SK-N-SH treated with all-trans-retinoic acid at 6 μM for 48 hours (cell line): ENCODE data around the gene GIPC3.

Source experiments
- ATAC-seq: fragments of 200-7000 bp; cut with Tn5 transposase; 3 replicates; pipeline ENCODE4 v1.9.1; 2020; ENCODE audit warnings: mild to moderate bottlenecking, moderate library complexity
- ARNTL ChIP-seq: fragments of 450-650 bp; formaldehyde crosslinking; IDR thresholded peaks from 2 replicates; pipeline ENCODE4 v1.5.0; 2020; ENCODE audit warnings: low read depth, mild to moderate bottlenecking, moderate library complexity, borderline replicate concordance
- BACH2 ChIP-seq: fragments of 250-450 bp; sonication (Bioruptor Pico); IDR thresholded peaks from 2 replicates; pipeline ENCODE4 v1.9.0; 2021; ENCODE audit warnings: mild to moderate bottlenecking, borderline replicate concordance
- CSDC2 ChIP-seq: fragments of 250-450 bp; sonication (Bioruptor Pico); IDR thresholded peaks from 2 replicates; pipeline ENCODE4 v1.5.0; 2020; ENCODE audit warnings: mild to moderate bottlenecking, moderate library complexity
- ESRRG ChIP-seq: fragments of 250-450 bp; sonication (Bioruptor Pico); IDR thresholded peaks from 2 replicates; pipeline ENCODE4 v1.6.1; 2021; ENCODE audit warnings: mild to moderate bottlenecking
- GLIS3 ChIP-seq: fragments of 250-450 bp; sonication (Bioruptor Pico); IDR thresholded peaks from 2 replicates; pipeline ENCODE4 v1.5.0; 2020; ENCODE audit warnings: mild to moderate bottlenecking, moderate library complexity
- ISL1 ChIP-seq: fragments of 250-450 bp; sonication (Bioruptor Pico); IDR thresholded peaks from 2 replicates; pipeline ENCODE4 v2.1.2; 2022; ENCODE audit warnings: mild to moderate bottlenecking, moderate library complexity
- OSR1 ChIP-seq: fragments of 250-450 bp; sonication (Bioruptor Pico); IDR thresholded peaks from 2 replicates; pipeline ENCODE4 v1.8.0; 2022; ENCODE audit warnings: moderate library complexity, mild to moderate bottlenecking, inconsistent platforms
- PPARA ChIP-seq: fragments of 250-450 bp; sonication (Bioruptor Pico); IDR thresholded peaks from 2 replicates; pipeline ENCODE4 v1.5.0; 2020; ENCODE audit warnings: mild to moderate bottlenecking, borderline replicate concordance
- RARB ChIP-seq: fragments of 250-450 bp; sonication (Bioruptor Pico); IDR thresholded peaks from 2 replicates; pipeline ENCODE4 v1.8.0; 2021; ENCODE audit warnings: mild to moderate bottlenecking, moderate library complexity
- SNAI2 ChIP-seq: fragments of 250-450 bp; sonication (Bioruptor Pico); IDR thresholded peaks from 2 replicates; pipeline ENCODE4 v1.5.0; 2020; ENCODE audit warnings: mild to moderate bottlenecking, moderate library complexity
- TCF4 ChIP-seq: fragments of 250-450 bp; sonication (Bioruptor Pico); IDR thresholded peaks from 2 replicates; pipeline ENCODE4 v1.8.0; 2021; ENCODE audit warnings: mild to moderate bottlenecking, moderate library complexity, borderline replicate concordance
- TOX ChIP-seq: fragments of 250-450 bp; sonication (Bioruptor Pico); IDR thresholded peaks from 2 replicates; pipeline ENCODE4 v1.8.0; 2021; ENCODE audit warnings: mild to moderate bottlenecking, moderate library complexity, borderline replicate concordance
- ZC3H10 ChIP-seq: fragments of 250-450 bp; sonication (Bioruptor Pico); IDR thresholded peaks from 2 replicates; pipeline ENCODE4 v1.5.1; 2021; ENCODE audit warnings: mild to moderate bottlenecking, moderate library complexity
- ZFP3 ChIP-seq: fragments of 250-450 bp; sonication (Bioruptor Pico); IDR thresholded peaks from 2 replicates; pipeline ENCODE4 v1.5.0; 2020; ENCODE audit warnings: mild to moderate bottlenecking, moderate library complexity
- ZNF565 ChIP-seq: fragments of 450-650 bp; formaldehyde crosslinking; conservative IDR thresholded peaks from 2 replicates; pipeline ENCODE4 v1.5.0; 2020; ENCODE audit warnings: low read depth, mild to moderate bottlenecking, moderate library complexity
- ZNF70 ChIP-seq: fragments of 450-650 bp; formaldehyde crosslinking; IDR thresholded peaks from 2 replicates; pipeline ENCODE4 v1.5.0; 2020; ENCODE audit warnings: mild to moderate bottlenecking, moderate library complexity
- ZNF8 ChIP-seq: fragments of 450-650 bp; formaldehyde crosslinking; IDR thresholded peaks from 2 replicates; pipeline ENCODE4 v1.5.0; 2020; ENCODE audit warnings: mild to moderate bottlenecking, moderate library complexity
- TF ChIP-seq, protein P1 (sequence below): fragments of 250-450 bp; sonication (Bioruptor Pico); IDR thresholded peaks from 2 replicates; pipeline ENCODE4 v1.5.1; 2021; ENCODE audit warnings: mild to moderate bottlenecking, moderate library complexity
- TF ChIP-seq, protein P2 (sequence below): fragments of 250-450 bp; sonication (Bioruptor Pico); IDR thresholded peaks from 2 replicates; pipeline ENCODE4 v1.8.0; 2021; ENCODE audit warnings: low read depth, mild to moderate bottlenecking, moderate library complexity, borderline replicate concordance
- TF ChIP-seq, protein P3 (sequence below): fragments of 250-450 bp; sonication (Bioruptor Pico); IDR thresholded peaks from 2 replicates; pipeline ENCODE4 v1.5.1; 2020; ENCODE audit warnings: low read depth, mild to moderate bottlenecking, moderate library complexity
- TF ChIP-seq, protein P4 (sequence below): fragments of 250-450 bp; sonication (Bioruptor Pico); IDR thresholded peaks from 2 replicates; pipeline ENCODE4 v1.5.0; 2020; ENCODE audit warnings: mild to moderate bottlenecking, moderate library complexity

The GIPC3 gene

DNA sequence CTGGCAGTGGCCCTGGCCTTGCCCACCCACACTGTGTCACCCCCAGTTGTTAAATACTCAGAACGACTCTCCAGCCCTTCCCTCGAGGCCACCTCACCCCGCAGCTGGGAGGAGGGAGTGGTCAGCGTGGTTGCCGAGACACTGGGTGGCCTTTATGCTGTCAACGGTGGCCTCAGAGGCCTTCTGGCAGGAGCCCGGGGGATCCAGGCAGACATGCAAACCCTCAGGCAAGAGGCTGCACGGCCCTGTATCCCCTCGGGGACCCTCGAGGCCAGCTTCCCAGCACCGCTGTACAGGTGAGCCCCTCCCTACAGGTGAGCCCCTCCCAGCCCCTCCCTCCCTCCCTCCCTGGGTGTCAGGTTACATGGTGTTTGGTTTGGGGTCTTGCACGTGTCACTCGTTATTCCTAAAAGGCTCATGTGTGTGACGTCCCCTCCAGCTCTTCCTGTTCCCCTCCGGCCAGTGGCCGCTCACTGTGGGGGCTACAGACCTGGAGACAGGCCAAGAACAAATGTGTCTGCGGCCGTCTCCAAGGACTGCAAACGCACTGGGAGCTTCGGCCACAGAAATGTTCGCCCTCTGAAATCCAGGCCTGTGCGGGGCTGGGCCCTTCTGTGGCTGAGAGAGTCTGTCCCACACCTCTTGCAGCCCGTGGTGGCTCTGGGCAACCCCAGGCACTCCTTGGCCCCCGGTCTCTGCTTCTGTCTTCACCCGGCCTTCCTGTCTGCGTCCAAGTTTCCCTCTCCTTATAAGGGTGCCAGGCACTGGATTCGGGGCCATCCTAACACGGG, 46.1 kb upstream of the GIPC3 start, which contains the start of gene TEKTIP1:
Gene TEKTIP1 (plus strand): TSS at position 210 of the 791 bp plus-strand sequence. CDS start 4 bp downstream, at position 214.
- ATAC-seq, result no peak
- TF ChIP-seq ZNF70 (no peak), ESRRG (CRISPR knock-in tag) (no peak), PPARA (no peak), RARB (CRISPR knock-in tag) (no peak), ARNTL (no peak), ISL1 (CRISPR knock-in tag) (no peak), GLIS3 (CRISPR knock-in tag) (no peak), TOX (CRISPR knock-in tag) (no peak), CSDC2 (no peak), ZNF565 (no peak), ZC3H10 (CRISPR knock-in tag) (no peak)
- TF ChIP-seq, protein P1, sequence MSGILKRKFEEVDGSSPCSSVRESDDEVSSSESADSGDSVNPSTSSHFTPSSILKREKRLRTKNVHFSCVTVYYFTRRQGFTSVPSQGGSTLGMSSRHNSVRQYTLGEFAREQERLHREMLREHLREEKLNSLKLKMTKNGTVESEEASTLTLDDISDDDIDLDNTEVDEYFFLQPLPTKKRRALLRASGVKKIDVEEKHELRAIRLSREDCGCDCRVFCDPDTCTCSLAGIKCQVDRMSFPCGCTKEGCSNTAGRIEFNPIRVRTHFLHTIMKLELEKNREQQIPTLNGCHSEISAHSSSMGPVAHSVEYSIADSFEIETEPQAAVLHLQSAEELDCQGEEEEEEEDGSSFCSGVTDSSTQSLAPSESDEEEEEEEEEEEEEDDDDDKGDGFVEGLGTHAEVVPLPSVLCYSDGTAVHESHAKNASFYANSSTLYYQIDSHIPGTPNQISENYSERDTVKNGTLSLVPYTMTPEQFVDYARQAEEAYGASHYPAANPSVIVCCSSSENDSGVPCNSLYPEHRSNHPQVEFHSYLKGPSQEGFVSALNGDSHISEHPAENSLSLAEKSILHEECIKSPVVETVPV (CRISPR knock-in tag), result no peak

DNA sequence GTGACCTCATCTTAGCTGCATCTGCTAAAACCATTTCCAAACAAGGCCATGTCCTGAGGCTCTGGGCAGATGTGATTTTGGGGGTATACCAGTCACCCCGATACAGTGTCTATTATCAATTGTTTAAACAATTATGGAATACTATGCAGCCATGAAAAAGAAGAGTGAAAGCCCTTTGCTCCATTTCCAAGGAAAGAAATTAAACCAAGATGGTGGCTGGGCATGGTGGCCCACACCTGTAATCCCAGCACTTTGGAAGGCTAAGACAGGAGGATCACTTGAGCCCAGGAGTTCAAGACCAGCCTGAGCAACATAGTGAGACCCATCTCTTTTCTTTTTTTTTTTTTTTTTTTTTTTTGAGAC, 45.5 kb upstream of the GIPC3 start:
- TF ChIP-seq BACH2 (CRISPR knock-in tag) (no peak), SNAI2 (CRISPR knock-in tag) (no peak), PPARA (no peak), ARNTL (no peak), RARB (CRISPR knock-in tag) (no peak), ZC3H10 (CRISPR knock-in tag) (no peak)
- TF ChIP-seq, protein P2, sequence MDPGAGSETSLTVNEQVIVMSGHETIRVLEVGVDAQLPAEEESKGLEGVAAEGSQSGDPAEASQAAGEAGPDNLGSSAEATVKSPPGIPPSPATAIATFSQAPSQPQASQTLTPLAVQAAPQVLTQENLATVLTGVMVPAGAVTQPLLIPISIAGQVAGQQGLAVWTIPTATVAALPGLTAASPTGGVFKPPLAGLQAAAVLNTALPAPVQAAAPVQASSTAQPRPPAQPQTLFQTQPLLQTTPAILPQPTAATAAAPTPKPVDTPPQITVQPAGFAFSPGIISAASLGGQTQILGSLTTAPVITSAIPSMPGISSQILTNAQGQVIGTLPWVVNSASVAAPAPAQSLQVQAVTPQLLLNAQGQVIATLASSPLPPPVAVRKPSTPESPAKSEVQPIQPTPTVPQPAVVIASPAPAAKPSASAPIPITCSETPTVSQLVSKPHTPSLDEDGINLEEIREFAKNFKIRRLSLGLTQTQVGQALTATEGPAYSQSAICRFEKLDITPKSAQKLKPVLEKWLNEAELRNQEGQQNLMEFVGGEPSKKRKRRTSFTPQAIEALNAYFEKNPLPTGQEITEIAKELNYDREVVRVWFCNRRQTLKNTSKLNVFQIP, result no peak
- TF ChIP-seq, protein P3, sequence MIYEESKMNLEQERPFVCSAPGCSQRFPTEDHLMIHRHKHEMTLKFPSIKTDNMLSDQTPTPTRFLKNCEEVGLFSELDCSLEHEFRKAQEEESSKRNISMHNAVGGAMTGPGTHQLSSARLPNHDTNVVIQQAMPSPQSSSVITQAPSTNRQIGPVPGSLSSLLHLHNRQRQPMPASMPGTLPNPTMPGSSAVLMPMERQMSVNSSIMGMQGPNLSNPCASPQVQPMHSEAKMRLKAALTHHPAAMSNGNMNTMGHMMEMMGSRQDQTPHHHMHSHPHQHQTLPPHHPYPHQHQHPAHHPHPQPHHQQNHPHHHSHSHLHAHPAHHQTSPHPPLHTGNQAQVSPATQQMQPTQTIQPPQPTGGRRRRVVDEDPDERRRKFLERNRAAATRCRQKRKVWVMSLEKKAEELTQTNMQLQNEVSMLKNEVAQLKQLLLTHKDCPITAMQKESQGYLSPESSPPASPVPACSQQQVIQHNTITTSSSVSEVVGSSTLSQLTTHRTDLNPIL, result no peak
- ATAC-seq, result no peak

DNA sequence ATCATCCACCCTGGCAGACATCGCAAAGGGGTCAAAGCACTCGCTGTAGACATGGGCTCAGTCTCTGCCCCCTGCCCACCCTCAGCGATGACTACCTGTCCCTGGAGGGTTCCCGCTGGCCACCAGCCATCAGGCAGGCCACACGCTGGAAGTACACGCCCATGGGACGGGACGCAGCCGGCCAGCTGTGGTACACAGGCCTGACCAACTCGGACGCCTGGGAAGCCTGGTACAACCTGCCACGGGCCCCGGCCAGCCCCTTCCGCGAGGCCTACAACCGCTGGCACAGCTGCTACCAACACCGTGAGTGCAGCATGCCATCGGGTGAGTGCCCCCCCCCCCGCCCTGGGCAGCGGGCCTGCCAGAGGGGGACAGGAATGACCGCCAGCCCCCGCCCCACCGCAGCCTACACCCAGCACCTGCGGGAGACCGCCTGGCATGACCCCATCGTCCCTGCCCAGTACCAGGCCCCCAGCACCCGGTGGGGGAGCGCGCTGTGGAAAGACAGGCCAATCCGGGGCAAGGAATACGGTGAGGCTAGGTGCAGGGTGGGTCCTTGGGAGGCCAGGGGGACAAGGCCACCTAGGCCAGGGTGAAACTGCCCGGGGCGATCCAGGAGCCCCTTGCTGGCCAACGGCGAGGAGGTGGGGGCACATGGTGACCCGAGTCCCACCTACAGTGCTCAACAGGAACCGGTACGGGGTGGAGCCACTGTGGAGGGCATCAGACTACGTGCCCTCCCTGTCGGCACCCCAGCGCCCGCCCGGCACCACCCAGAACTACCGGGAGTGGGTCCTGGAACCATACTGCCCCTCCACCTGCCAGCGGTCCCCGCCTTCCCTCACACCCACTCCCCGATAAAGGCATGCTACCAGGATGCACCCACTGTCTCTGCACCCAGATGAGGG, 41.9 kb upstream of the GIPC3 start:
- ATAC-seq, result no peak
- TF ChIP-seq PPARA, result no peak
- no peak for TF ChIP-seq SNAI2 (CRISPR knock-in tag)
- no peak for TF ChIP-seq ZFP3 (CRISPR knock-in tag)
- TF ChIP-seq OSR1 (CRISPR knock-in tag), result no peak
- TF ChIP-seq TCF4 (CRISPR knock-in tag), result no peak

DNA sequence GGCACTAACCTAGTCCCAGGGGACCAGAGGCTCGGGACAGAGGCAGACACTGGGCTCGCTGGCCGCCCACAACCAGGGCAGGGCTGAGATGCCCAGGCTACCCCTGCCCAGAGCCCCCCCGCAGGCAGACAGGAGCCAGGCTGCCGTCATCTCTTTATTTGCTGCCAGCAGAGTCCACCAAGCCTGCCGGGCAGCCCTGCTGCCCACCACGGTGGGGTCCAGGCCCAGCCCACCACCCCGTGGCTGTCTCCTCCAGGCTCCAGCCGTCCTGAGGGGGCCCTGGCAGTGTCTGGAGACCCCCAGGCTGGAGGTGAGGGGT, 41.3 kb upstream of the GIPC3 start:
- ATAC-seq, result no peak
- TF ChIP-seq, protein P2, result no peak
- TF ChIP-seq ZNF565 (no peak), GLIS3 (CRISPR knock-in tag) (no peak), RARB (CRISPR knock-in tag) (no peak), TCF4 (CRISPR knock-in tag) (no peak), CSDC2 (no peak), OSR1 (CRISPR knock-in tag) (no peak), ESRRG (CRISPR knock-in tag) (no peak), ZC3H10 (CRISPR knock-in tag) (no peak), ARNTL (no peak), BACH2 (CRISPR knock-in tag) (no peak), ZNF8 (CRISPR knock-in tag) (no peak), PPARA (no peak), ZFP3 (CRISPR knock-in tag) (no peak)
- TF ChIP-seq, protein P4, sequence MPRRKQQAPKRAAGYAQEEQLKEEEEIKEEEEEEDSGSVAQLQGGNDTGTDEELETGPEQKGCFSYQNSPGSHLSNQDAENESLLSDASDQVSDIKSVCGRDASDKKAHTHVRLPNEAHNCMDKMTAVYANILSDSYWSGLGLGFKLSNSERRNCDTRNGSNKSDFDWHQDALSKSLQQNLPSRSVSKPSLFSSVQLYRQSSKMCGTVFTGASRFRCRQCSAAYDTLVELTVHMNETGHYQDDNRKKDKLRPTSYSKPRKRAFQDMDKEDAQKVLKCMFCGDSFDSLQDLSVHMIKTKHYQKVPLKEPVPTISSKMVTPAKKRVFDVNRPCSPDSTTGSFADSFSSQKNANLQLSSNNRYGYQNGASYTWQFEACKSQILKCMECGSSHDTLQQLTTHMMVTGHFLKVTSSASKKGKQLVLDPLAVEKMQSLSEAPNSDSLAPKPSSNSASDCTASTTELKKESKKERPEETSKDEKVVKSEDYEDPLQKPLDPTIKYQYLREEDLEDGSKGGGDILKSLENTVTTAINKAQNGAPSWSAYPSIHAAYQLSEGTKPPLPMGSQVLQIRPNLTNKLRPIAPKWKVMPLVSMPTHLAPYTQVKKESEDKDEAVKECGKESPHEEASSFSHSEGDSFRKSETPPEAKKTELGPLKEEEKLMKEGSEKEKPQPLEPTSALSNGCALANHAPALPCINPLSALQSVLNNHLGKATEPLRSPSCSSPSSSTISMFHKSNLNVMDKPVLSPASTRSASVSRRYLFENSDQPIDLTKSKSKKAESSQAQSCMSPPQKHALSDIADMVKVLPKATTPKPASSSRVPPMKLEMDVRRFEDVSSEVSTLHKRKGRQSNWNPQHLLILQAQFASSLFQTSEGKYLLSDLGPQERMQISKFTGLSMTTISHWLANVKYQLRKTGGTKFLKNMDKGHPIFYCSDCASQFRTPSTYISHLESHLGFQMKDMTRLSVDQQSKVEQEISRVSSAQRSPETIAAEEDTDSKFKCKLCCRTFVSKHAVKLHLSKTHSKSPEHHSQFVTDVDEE (CRISPR knock-in tag), result no peak
- TF ChIP-seq, protein P1 (CRISPR knock-in tag), result no peak
- TF ChIP-seq, protein P3, result no peak
